NCI-H748 (cell line): ENCODE results near the gene PCDHB16.
"Not testable (repeated sequence)": the region's sequence is repeated elsewhere in the genome, so short reads cannot be mapped to it uniquely, and the experiment has no call there.

ENCODE experiments used
- DNase-seq: peaks from one replicate; lab custom pipeline; 2025; ENCODE audit not compliant: unreplicated experiment; lab: John Stamatoyannopoulos, UW

The PCDHB16 gene

GRCh38 chr5:141182248-141182647, at the start of gene PCDHB16:
Gene PCDHB16, plus strand, starts transcription at chr5:141182387. Its CDS starts 173 bp downstream, at chr5:141182560.
- peak; percentile 60 for DNase-seq

GRCh38 chr5:141135030-141135717, 47.0 kb upstream of the PCDHB16 start, which contains the start of gene PCDHB5:
Gene PCDHB5, plus strand, starts transcription at chr5:141135206. Its CDS starts 229 bp downstream, at chr5:141135435.
- peak; percentile 90 for DNase-seq

GRCh38 chr5:141135718-141136266, 46.4 kb upstream of the PCDHB16 start:
- peak; percentile 45 for DNase-seq

- DNase-seq, result not testable (repeated sequence)
These were observed 44.8 kb upstream of the PCDHB16 start for GRCh38 chr5:141137346-141137745.

- peak; percentile 78 for DNase-seq
These were observed 32.4 kb upstream of the PCDHB16 start, which contains the start of gene PCDHB6 for GRCh38 chr5:141149812-141150211. Gene PCDHB6, plus strand, starts transcription at chr5:141150057. Its CDS starts 201 bp downstream, at chr5:141150258.

GRCh38 chr5:141150224-141150992, 31.8 kb upstream of the PCDHB16 start:
- DNase-seq, result no peak

- DNase-seq, result no peak
These were observed 31.2 kb upstream of the PCDHB16 start for GRCh38 chr5:141150993-141151325.

GRCh38 chr5:141151632-141152031, 30.6 kb upstream of the PCDHB16 start:
- DNase-seq, result not testable (repeated sequence)

- DNase-seq, result not testable (repeated sequence)
These were observed 30.1 kb upstream of the PCDHB16 start for GRCh38 chr5:141152096-141152495.

GRCh38 chr5:141155540-141156374, 26.4 kb upstream of the PCDHB16 start:
- DNase-seq, result peak; percentile 87

- not testable (repeated sequence) for DNase-seq
These were observed 24.8 kb upstream of the PCDHB16 start for GRCh38 chr5:141157356-141157755.

GRCh38 chr5:141157901-141158300, 24.3 kb upstream of the PCDHB16 start:
- DNase-seq, result not testable (repeated sequence)

- peak; percentile 80 for DNase-seq
These were observed 9.6 kb upstream of the PCDHB16 start, which contains the start of gene PCDHB7 for GRCh38 chr5:141172381-141173204. Gene PCDHB7, plus strand, starts transcription at chr5:141172644. Its CDS starts 192 bp downstream, at chr5:141172836.

- not testable (repeated sequence) for DNase-seq
These were observed 7.7 kb upstream of the PCDHB16 start for GRCh38 chr5:141174291-141175104.

GRCh38 chr5:141175933-141176332, 6.3 kb upstream of the PCDHB16 start:
- DNase-seq, result no peak

- DNase-seq, result peak; percentile 92
These were observed 4.5 kb upstream of the PCDHB16 start, which contains the start of gene PCDHB8 for GRCh38 chr5:141177577-141178191. Gene PCDHB8, plus strand, starts transcription at chr5:141177790. Its CDS starts 245 bp downstream, at chr5:141178035.

GRCh38 chr5:141179371-141179770, 2.8 kb upstream of the PCDHB16 start:
- not testable (repeated sequence) for DNase-seq

GRCh38 chr5:141179876-141180275, 2.3 kb upstream of the PCDHB16 start:
- not testable (repeated sequence) for DNase-seq
